Neutrophil (primary cell): Measurements from ENCODE around the gene CPSF4L.

Source experiments
- H3K27ac ChIP-seq: fragments of 200-600 bp; sonication (generic); 2 replicates; pipeline ENCODE4 v1.5.1; 2016; ENCODE audit warnings: mild to moderate bottlenecking, moderate library complexity
- H3K27me3 ChIP-seq: fragments of 200-600 bp; sonication (generic); 2 replicates; pipeline ENCODE4 v1.6.0; 2016; ENCODE audit warnings: mild to moderate bottlenecking
- H3K36me3 ChIP-seq: fragments of 200-600 bp; sonication (generic); 2 replicates; pipeline ENCODE4 v1.5.1; 2017
- H3K4me1 ChIP-seq, 2 experiments: fragments of 200-600 bp in 1 of 2; sonication (generic) in 1 of 2; 1 replicate in 1 of 2; 2 replicates in 1 of 2; pipeline versions ENCODE4 v1.5.1 to v1.6.1; 2013 to 2016; ENCODE audit warnings: low read depth in 1 of 2, low read length in 1 of 2, mild to moderate bottlenecking in 1 of 2, moderate library complexity in 1 of 2; ENCODE audit not compliant: control insufficient read depth in 1 of 2, insufficient read depth in 1 of 2
- H3K4me3 ChIP-seq, 2 experiments: fragments of 200-600 bp in 1 of 2; sonication (generic) in 1 of 2; 1 replicate in 1 of 2; 2 replicates in 1 of 2; pipeline ENCODE4 v1.5.1; 2013 to 2016; ENCODE audit warnings: low read depth in 1 of 2, low read length in 1 of 2, mild to moderate bottlenecking in 1 of 2, moderate library complexity in 1 of 2
- H3K9me3 ChIP-seq: fragments of 200-600 bp; sonication (generic); 2 replicates; pipeline ENCODE4 v1.5.1; 2016
- CTCF ChIP-seq: fragments of 200-600 bp; sonication (generic); IDR thresholded peaks from 2 replicates; pipeline ENCODE4 v1.5.1; 2016; ENCODE audit warnings: antibody characterized with exemption

CPSF4L gene

DNA sequence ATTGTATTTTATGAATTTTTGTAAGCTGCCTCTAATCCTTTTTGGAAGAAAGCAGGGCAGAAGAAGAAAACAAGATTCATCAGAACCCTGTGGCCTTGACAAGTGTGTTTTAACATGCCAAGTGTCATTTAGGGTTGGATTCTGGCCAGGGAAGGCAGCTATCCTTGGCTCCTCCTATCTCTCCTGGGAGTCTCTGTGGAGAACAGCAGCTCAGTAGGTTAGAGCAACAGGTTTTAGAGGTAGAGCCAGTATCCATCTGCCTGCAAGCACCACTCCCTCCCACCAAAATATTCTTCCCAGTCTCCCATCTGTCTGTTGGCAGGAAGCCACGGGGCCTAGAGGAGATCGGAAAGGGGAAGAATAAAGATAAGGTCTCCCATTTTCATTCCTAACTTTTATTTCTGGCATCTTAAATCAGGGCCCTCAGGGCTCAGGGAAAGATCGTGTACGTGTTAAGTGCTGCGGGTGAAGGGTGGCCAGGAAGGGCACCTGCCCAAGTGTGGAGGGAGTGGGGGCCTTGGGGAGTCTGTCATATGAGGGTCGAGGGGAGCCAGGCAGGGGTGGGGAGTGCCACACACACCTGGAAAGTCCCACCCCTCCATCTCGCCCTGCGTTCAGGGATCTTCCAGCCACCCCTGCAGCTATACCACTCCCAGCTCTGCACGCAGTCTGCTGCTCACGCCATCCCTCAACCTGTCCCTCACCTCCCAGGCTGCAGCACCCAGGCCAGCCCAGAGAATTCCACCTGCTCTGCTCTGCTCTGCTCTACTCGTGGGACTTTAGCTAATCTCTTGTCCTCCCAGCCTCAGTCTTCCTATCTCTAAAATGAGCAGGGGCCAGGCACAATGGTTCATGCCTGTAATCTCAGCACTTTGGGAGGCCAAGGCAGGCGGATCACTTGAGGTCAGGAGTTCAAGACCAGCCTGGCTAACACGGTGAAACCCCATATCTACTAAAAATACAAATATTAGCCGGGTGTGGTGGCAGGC is 17.1 kb upstream of the CPSF4L start:
- no peaks in the 10 kb centered on the region for H3K9me3 ChIP-seq
- H3K27me3 ChIP-seq = no peaks in the 10 kb centered on the region
- no peak overlapping the region for H3K27ac ChIP-seq
- no peaks in the 10 kb centered on the region for H3K36me3 ChIP-seq
- H3K4me1 ChIP-seq = no peaks in the 10 kb centered on the region
- no peak for TF ChIP-seq CTCF
- no peak overlapping the region for H3K4me3 ChIP-seq

- Histone ChIP-seq H3K27me3 (no peaks in the 10 kb centered on the region), H3K4me3 (no peak overlapping the region), H3K9me3 (no peaks in the 10 kb centered on the region), H3K27ac (no peak overlapping the region), H3K36me3 (no peaks in the 10 kb centered on the region), H3K4me1 (no peaks in the 10 kb centered on the region)
- TF ChIP-seq CTCF = no peak
Measured at GRCh38 chr17:73278049-73278464, 16.4 kb upstream of the CPSF4L start.

GRCh38 chr17:73274490-73274889 is 12.8 kb upstream of the CPSF4L start:
- Histone ChIP-seq H3K36me3 (no peaks in the 10 kb centered on the region), H3K4me1 (no peaks in the 10 kb centered on the region), H3K27ac (no peak overlapping the region), H3K9me3 (no peaks in the 10 kb centered on the region), H3K4me3 (no peak overlapping the region), H3K27me3 (no peaks in the 10 kb centered on the region)
- no peak for TF ChIP-seq CTCF

DNA sequence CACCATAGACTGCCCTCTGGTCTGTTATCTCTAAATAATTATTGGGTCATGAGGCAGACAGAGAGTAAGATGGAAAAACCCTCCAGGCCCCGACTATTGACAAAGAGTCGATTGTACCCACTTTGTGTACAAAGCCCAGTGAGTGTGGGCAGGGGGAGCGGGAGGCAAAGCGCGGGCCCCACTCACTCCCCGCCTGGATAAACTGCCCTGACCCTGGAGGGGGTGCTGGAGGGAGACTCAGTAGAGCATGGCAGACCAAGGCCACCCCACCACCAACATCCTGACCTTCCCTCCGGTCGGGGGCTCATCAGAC is 11.2 kb upstream of the CPSF4L start:
- Histone ChIP-seq H3K4me1 (no peaks in the 10 kb centered on the region), H3K4me3 (no peak overlapping the region), H3K36me3 (no peaks in the 10 kb centered on the region), H3K27me3 (no peaks in the 10 kb centered on the region), H3K9me3 (no peaks in the 10 kb centered on the region), H3K27ac (no peak overlapping the region)
- no peak for TF ChIP-seq CTCF

DNA sequence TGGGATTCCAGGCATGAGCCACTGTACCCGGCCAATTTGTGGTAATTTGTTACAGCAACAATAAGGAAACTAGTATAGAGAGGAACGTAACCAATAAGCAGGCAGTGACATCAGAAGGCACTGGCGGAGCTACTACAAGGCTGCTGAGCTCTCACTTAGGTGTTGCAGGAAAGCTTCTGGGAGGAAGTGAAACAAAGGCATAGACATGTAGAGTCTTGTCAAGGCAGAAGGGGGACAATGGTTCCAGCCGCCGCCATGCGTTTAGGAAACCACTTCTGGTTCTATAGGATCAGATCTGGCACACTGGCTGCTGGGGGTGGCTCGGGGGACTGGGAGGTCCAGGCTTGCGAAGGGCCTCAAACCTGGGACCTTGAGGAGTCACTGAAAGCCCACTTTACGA is 9.4 kb upstream of the CPSF4L start:
- Histone ChIP-seq H3K9me3 (no peaks in the 10 kb centered on the region), H3K36me3 (no peaks in the 10 kb centered on the region), H3K4me3 (no peak overlapping the region), H3K27me3 (no peaks in the 10 kb centered on the region), H3K4me1 (no peaks in the 10 kb centered on the region), H3K27ac (no peak overlapping the region)
- no peak for TF ChIP-seq CTCF
